Measurements from ENCODE around the gene RPS28.
"Not testable (repeated sequence)": the region's sequence is repeated elsewhere in the genome, so short reads cannot be mapped to it uniquely, and the experiment has no call there.

The RPS28 gene

GRCh38 chr19:8337728-8338127 lies 16.4 kb downstream of the RPS28 start:
- no peak for DNase-seq (ENCODE audit: low read depth)
- TF ChIP-seq, protein P1, sequence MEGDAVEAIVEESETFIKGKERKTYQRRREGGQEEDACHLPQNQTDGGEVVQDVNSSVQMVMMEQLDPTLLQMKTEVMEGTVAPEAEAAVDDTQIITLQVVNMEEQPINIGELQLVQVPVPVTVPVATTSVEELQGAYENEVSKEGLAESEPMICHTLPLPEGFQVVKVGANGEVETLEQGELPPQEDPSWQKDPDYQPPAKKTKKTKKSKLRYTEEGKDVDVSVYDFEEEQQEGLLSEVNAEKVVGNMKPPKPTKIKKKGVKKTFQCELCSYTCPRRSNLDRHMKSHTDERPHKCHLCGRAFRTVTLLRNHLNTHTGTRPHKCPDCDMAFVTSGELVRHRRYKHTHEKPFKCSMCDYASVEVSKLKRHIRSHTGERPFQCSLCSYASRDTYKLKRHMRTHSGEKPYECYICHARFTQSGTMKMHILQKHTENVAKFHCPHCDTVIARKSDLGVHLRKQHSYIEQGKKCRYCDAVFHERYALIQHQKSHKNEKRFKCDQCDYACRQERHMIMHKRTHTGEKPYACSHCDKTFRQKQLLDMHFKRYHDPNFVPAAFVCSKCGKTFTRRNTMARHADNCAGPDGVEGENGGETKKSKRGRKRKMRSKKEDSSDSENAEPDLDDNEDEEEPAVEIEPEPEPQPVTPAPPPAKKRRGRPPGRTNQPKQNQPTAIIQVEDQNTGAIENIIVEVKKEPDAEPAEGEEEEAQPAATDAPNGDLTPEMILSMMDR (IDR thresholded peaks at IDR 0.05; ENCODE audit: low read depth, low read length, missing control alignments), result no peak
- no peak overlapping the region for H3K4me3 ChIP-seq (ENCODE audit: low read depth, low read length)

DNA sequence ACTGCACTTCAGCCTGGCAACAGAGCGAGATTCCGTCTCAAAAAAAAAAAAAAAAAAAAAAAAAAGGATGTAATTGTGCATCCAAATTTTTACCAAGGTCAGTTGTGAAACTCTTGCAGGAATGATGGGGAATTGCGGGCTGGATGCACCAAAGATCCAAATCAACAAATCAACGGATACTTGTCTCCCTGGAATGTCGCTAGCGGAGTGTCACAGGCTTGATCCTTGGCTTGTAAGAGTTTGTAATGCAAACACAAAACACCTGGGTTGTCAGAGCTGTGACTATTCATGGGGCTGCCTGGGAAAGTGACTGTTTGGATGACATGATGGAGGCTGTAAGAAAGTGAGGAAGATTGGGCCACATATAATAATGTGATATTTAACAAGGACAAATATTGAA lies 17.5 kb downstream of the RPS28 start:
- DNase-seq (ENCODE audit: low read depth), result no peak
- TF ChIP-seq, protein P1 (IDR thresholded peaks at IDR 0.05; ENCODE audit: low read depth, low read length, missing control alignments), result no peak
- H3K4me3 ChIP-seq (ENCODE audit: low read depth, low read length), result no peak overlapping the region

DNA sequence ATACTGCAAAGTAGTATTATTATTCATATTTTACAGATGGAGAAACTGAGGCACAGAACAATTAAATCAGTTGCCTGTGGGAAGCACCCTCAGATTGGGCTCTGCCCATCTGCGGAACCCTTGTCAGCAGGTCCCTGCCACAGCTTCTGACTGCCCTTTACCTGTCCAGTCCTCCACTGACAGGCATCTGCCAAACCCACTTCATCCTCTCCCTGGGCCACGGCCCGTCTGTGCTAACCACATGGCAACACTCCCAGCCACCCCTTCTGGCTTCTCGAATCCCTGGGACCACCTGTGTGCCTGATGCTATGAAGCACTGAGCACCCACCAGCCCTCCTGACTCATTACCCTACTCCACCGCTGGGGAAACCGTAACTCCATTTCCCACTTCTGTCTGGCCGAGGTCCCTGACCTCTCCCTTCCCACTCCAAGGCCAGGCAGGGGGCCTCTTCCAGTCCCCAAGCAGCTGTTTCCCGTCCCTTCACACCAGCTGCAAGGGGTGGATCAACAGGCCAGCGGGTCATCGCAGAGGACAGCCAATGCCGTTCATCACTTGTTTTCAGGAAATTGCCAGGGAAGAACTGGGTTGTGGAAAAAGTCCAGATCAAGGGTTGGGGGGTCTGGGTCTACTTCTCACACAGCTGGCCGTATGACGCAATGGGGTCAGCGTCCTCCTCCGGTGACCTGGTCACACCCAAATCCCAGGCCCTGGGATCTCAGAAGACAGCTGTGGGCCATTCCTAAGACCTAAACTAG lies 19.2 kb downstream of the RPS28 start:
- no peak overlapping the region for H3K4me3 ChIP-seq (ENCODE audit: low read depth, low read length)
- TF ChIP-seq, protein P1 (IDR thresholded peaks at IDR 0.05; ENCODE audit: low read depth, low read length, missing control alignments), result peak; percentile 29
- no peak for DNase-seq (ENCODE audit: low read depth)

GRCh38 chr19:8341504-8341903 lies 20.2 kb downstream of the RPS28 start:
- not testable (repeated sequence) for DNase-seq (ENCODE audit: low read depth)

GRCh38 chr19:8342316-8342683 lies 21.0 kb downstream of the RPS28 start:
- no peak overlapping the region for H3K4me3 ChIP-seq (ENCODE audit: low read depth, low read length)
- TF ChIP-seq, protein P1 (IDR thresholded peaks at IDR 0.05; ENCODE audit: low read depth, low read length, missing control alignments), result no peak
- DNase-seq (ENCODE audit: low read depth), result no peak

More at GRCh38 chr19:8341504-8341903, 20.2 kb downstream of the RPS28 start:
- H3K4me3 ChIP-seq (ENCODE audit: low read depth, low read length), result not testable (repeated sequence)

- DNase-seq (ENCODE audit: low read depth), result peak; percentile 89
- TF ChIP-seq, protein P1 (IDR thresholded peaks at IDR 0.05; ENCODE audit: low read depth, low read length, missing control alignments), result no peak
- peak within 1 kb of the TSS; percentile 50 for H3K4me3 ChIP-seq (ENCODE audit: low read depth, low read length)
Observed at GRCh38 chr19:8342684-8343482, 21.6 kb downstream of the RPS28 start, which contains the start of gene KANK3. Gene KANK3 (minus strand): TSS chr19:8343262. CDS start chr19:8337828, 5,434 bp downstream.

DNA sequence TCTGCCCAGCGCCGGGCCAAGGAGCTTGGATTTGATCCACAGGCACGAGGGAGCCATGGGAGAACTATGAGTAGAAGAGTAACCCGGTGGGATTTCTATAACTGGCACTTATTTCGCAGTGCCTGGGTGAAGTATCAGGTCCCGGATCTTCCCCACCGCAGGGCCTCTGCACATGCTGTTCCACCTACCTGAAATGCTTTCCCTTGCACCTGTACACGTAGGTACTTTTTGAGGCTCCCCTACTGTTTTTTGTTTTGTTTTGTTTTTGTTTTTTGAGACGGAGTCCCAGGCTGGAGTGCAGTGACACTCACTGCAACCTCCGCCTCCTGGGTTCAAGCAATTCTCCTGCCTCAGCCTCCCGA lies 22.2 kb downstream of the RPS28 start:
- TF ChIP-seq, protein P1 (IDR thresholded peaks at IDR 0.05; ENCODE audit: low read depth, low read length, missing control alignments), result no peak
- peak overlapping the region; percentile 1 for H3K4me3 ChIP-seq (ENCODE audit: low read depth, low read length)
- DNase-seq (ENCODE audit: low read depth), result no peak

DNA sequence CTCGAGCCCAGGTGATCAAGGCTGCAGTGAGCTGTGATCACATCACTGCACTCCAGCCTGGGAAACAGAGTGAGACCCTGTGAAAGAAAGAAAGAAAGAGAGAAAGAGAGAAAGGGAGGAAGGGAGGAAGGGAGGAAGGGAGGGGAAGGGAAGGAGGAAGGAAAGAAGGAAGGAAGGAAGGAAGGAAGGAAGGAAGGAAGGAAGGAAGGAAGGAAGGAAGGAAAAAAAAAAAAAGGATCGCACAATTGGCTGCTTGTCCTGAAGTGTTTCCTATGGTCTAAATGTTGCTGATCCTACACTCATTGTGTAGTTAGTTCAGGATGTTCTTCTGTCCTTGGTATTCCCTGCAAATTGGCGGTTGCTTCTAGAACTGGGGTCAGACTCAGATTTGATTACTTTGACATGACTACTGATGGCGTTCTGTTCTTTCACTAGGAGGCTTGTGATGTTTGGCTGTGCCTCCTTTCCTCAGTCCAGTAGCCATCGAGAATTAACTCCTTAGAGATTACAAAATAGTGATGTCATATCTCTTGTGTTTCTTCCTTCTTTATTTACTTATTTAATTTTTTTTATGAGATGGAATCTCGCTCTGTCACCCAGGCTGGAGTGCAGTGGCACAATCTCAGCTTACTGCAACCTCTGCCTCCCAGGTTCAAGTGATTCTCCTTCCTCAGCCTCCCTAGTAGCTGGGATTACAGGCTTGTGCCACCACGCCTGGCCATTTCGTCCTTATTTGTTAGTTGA lies 28.5 kb downstream of the RPS28 start:
- not testable (repeated sequence) for DNase-seq (ENCODE audit: low read depth); H3K4me3 ChIP-seq (ENCODE audit: low read depth, low read length)

All from GM12864 (cell line).